ENCODE measurements around the gene GARS1.

The GARS1 gene

GRCh38 chr7:30660331-30661255 is 65.9 kb downstream of the GARS1 start:
- Histone ChIP-seq H3K4me3 (replicated peaks; ENCODE audit: low read depth, low read length) (no peak overlapping the region), H3K27me3 (replicated peaks; ENCODE audit: control insufficient read depth, insufficient read depth, low read length) (no peaks in the 10 kb centered on the region), H3K36me3 (ENCODE audit: control insufficient read depth, insufficient read depth, low read length) (no peaks in the 10 kb centered on the region)
- no peak for DNase-seq (ENCODE audit: extremely low read depth, insufficient read length)
- TF ChIP-seq CTCF (IDR thresholded peaks at IDR 0.05; ENCODE audit: insufficient read depth, low read length, poor library complexity, severe bottlenecking): no peak

GRCh38 chr7:30661926-30662325 is 67.2 kb downstream of the GARS1 start:
- DNase-seq (ENCODE audit: extremely low read depth, insufficient read length): no peak
- H3K4me3 ChIP-seq (replicated peaks; ENCODE audit: low read depth, low read length): no peak overlapping the region
- H3K36me3 ChIP-seq (ENCODE audit: control insufficient read depth, insufficient read depth, low read length): no peaks in the 10 kb centered on the region
- H3K27me3 ChIP-seq (replicated peaks; ENCODE audit: control insufficient read depth, insufficient read depth, low read length): no peaks in the 10 kb centered on the region
- no peak for TF ChIP-seq CTCF (IDR thresholded peaks at IDR 0.05; ENCODE audit: insufficient read depth, low read length, poor library complexity, severe bottlenecking)

- H3K36me3 ChIP-seq (ENCODE audit: control insufficient read depth, insufficient read depth, low read length): no peaks in the 10 kb centered on the region
- H3K27me3 ChIP-seq (replicated peaks; ENCODE audit: control insufficient read depth, insufficient read depth, low read length): no peaks in the 10 kb centered on the region
- DNase-seq (ENCODE audit: extremely low read depth, insufficient read length): no peak
- no peak overlapping the region for H3K4me3 ChIP-seq (replicated peaks; ENCODE audit: low read depth, low read length)
- no peak for TF ChIP-seq CTCF (IDR thresholded peaks at IDR 0.05; ENCODE audit: insufficient read depth, low read length, poor library complexity, severe bottlenecking)
These were observed 67.8 kb downstream of the GARS1 start for GRCh38 chr7:30662431-30662939.

- H3K27me3 ChIP-seq (replicated peaks; ENCODE audit: control insufficient read depth, insufficient read depth, low read length): no peaks in the 10 kb centered on the region
- H3K36me3 ChIP-seq (ENCODE audit: control insufficient read depth, insufficient read depth, low read length): no peaks in the 10 kb centered on the region
- no peak overlapping the region for H3K4me3 ChIP-seq (replicated peaks; ENCODE audit: low read depth, low read length)
- DNase-seq (ENCODE audit: extremely low read depth, insufficient read length): no peak
- no peak for TF ChIP-seq CTCF (IDR thresholded peaks at IDR 0.05; ENCODE audit: insufficient read depth, low read length, poor library complexity, severe bottlenecking)
These were observed 68.7 kb downstream of the GARS1 start for GRCh38 chr7:30663414-30663813.

- no peak for TF ChIP-seq CTCF (IDR thresholded peaks at IDR 0.05; ENCODE audit: insufficient read depth, low read length, poor library complexity, severe bottlenecking)
- DNase-seq (ENCODE audit: extremely low read depth, insufficient read length): no peak
These were observed 69.7 kb downstream of the GARS1 start for GRCh38 chr7:30664184-30664885.

More at GRCh38 chr7:30664184-30664885, 69.7 kb downstream of the GARS1 start:
- H3K36me3 ChIP-seq (ENCODE audit: control insufficient read depth, insufficient read depth, low read length): no peaks in the 10 kb centered on the region
- no peaks in the 10 kb centered on the region for H3K27me3 ChIP-seq (replicated peaks; ENCODE audit: control insufficient read depth, insufficient read depth, low read length)
- no peak overlapping the region for H3K4me3 ChIP-seq (replicated peaks; ENCODE audit: low read depth, low read length)

All from GM06990 (cell line).